Kidney tubule cell (primary cell): ENCODE data around the gene THSD7A.
A peak's percentile ranks its signal among the peaks of the same experiment; 100 is the strongest.
"Not testable (repeated sequence)": the region's sequence is repeated elsewhere in the genome, so short reads cannot be mapped to it uniquely, and the experiment has no call there.

Experiments used
- DNase-seq: peaks from one replicate; pipeline ENCODE4 v3.0.0-alpha.2; 2018; ENCODE audit warnings: low spot score

The THSD7A gene

GRCh38 chr7:11457419-11457818 is 374.6 kb downstream of the THSD7A start:
- no peak for DNase-seq

GRCh38 chr7:11456574-11456973 is 375.4 kb downstream of the THSD7A start:
- no peak for DNase-seq

GRCh38 chr7:11452476-11452875 is 379.5 kb downstream of the THSD7A start:
- DNase-seq = no peak

GRCh38 chr7:11450281-11450680 is 381.7 kb downstream of the THSD7A start:
- no peak for DNase-seq

- no peak for DNase-seq
Observed at GRCh38 chr7:11449316-11449715, 382.7 kb downstream of the THSD7A start.

- no peak for DNase-seq
Observed at GRCh38 chr7:11448323-11448722, 383.7 kb downstream of the THSD7A start.

GRCh38 chr7:11447106-11447505 is 384.9 kb downstream of the THSD7A start:
- DNase-seq = no peak

- DNase-seq = not testable (repeated sequence)
Observed at GRCh38 chr7:11443934-11444333, 388.1 kb downstream of the THSD7A start.

GRCh38 chr7:11437994-11438393 is 394.0 kb downstream of the THSD7A start:
- no peak for DNase-seq

GRCh38 chr7:11436773-11437524 is 395.0 kb downstream of the THSD7A start:
- no peak for DNase-seq

GRCh38 chr7:11436316-11436715 is 395.7 kb downstream of the THSD7A start:
- DNase-seq = peak; percentile 36

- no peak for DNase-seq
Observed at GRCh38 chr7:11434366-11434765, 397.6 kb downstream of the THSD7A start.

GRCh38 chr7:11430841-11431240 is 401.2 kb downstream of the THSD7A start:
- no peak for DNase-seq

GRCh38 chr7:11430112-11430511 is 401.9 kb downstream of the THSD7A start:
- no peak for DNase-seq

GRCh38 chr7:11428877-11429581 is 403.0 kb downstream of the THSD7A start:
- DNase-seq = no peak

GRCh38 chr7:11427686-11428273 is 404.2 kb downstream of the THSD7A start:
- peak; percentile 66 for DNase-seq

GRCh38 chr7:11424006-11424405 is 408.0 kb downstream of the THSD7A start:
- no peak for DNase-seq

- no peak for DNase-seq
Observed at GRCh38 chr7:11420049-11420448, 411.9 kb downstream of the THSD7A start.

- DNase-seq = no peak
Observed at GRCh38 chr7:11416641-11417458, 415.1 kb downstream of the THSD7A start.

GRCh38 chr7:11415101-11415500 is 416.9 kb downstream of the THSD7A start:
- DNase-seq = no peak

GRCh38 chr7:11413901-11414300 is 418.1 kb downstream of the THSD7A start:
- DNase-seq = no peak

- no peak for DNase-seq
Observed at GRCh38 chr7:11412036-11412435, 420.0 kb downstream of the THSD7A start.
